Measurements from ENCODE around the gene EGFLAM. TPM values are rescaled to one million over a fixed set of nuclear protein-coding genes. Genes with fewer than 3 reads are reported as not detected.

The EGFLAM gene
- total RNA-seq, 1 experiment from 2014 or later = 0.33 TPM

DNA sequence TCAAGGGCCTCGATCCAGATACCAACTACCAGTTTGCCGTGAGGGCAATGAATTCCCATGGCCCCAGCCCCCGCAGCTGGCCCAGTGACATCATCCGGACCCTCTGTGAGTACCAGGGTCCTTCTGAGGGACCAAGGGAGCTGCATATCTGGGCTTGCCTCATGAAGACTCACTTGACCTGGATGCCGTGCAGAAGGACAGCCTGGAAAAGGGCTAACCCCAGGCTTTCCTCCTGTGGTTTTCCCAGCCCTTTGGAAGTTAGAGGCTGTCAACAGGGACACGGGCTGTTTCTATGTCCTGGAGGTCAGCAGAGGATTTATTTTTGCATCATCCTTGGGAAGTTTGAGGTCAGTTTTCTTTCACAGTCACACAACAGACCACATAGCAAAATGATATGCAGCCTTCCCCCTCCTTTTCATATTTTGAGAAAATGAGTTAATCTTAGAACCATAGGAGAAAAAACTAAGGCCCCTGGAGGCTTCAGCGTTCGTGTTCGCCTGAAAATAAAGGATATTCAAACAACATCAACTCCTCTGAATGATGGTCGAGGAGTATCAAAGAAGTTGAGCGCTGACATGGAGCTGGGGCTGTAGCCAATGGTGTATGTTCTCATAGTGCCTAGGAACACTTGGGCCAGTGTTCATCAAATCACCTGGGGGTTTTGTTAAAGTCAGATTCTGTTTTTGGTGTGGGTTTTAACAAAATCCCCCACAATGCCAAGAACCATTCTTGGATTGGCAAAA, 112.2 kb downstream of the EGFLAM start:
- Mint-ChIP-seq H3K4me3 (no peak overlapping the region), H3K27me3 (ENCODE audit: low read depth) (no peaks in the 10 kb centered on the region; the same call in 1 of the 2 replicates), H3K9me3 (no peaks in the 10 kb centered on the region), H3K36me3 (ENCODE audit: insufficient read depth in 1 of 3, low read depth in 3 of 3) (no peaks in the 10 kb centered on the region), H3K4me1 (peaks cover 7 to 24% of the 10 kb centered on the region in 2 experiments; a peak in 2 of 4 replicates), H3K27ac (no peak overlapping the region)
- no peaks in the 10 kb centered on the region for H4K20me1 ChIP-seq (ENCODE audit: control insufficient read depth, insufficient read depth, insufficient read length)
- H2AFZ ChIP-seq (ENCODE audit: low read length) = no peak overlapping the region
- DNase-seq = no peak
- H4K5ac ChIP-seq (ENCODE audit: insufficient read length, low read depth, low read length) = no peak overlapping the region
- H3K27me3 ChIP-seq (ENCODE audit: insufficient read depth, low read length) = no peaks in the 10 kb centered on the region
- H2BK15ac ChIP-seq (ENCODE audit: low read depth, low read length) = no peak overlapping the region
- no peak overlapping the region for H2BK120ac ChIP-seq (ENCODE audit: low read depth, low read length, poor library complexity, severe bottlenecking)
- no peak overlapping the region for H2BK12ac ChIP-seq (ENCODE audit: insufficient read length, low read depth, low read length)
- no peak overlapping the region for H3T11ph ChIP-seq (ENCODE audit: low read length)
- H3K9me3 ChIP-seq (ENCODE audit: control insufficient read depth, low read depth, low read length) = no peaks in the 10 kb centered on the region
- H3K23ac ChIP-seq (ENCODE audit: insufficient read length, low read depth, low read length) = no peak overlapping the region
- no peak overlapping the region for H2AK5ac ChIP-seq (ENCODE audit: insufficient read length, low read length)
- no peak overlapping the region for H3K18ac ChIP-seq (ENCODE audit: insufficient read length, low read depth, low read length)
- no peak overlapping the region for H4K8ac ChIP-seq (replicated peaks; ENCODE audit: insufficient read length, low read depth, low read length)
- H3K79me1 ChIP-seq (ENCODE audit: insufficient read depth, low read depth, low read length, poor library complexity, severe bottlenecking) = no peaks in the 10 kb centered on the region
- no peaks in the 10 kb centered on the region for H3K4me1 ChIP-seq (ENCODE audit: insufficient read depth, low read length)
- H3K4ac ChIP-seq (ENCODE audit: low read depth, low read length) = no peak overlapping the region
- H3K14ac ChIP-seq (ENCODE audit: insufficient read depth, low read length) = no peak overlapping the region
- H3K23me2 ChIP-seq (ENCODE audit: insufficient read length, low read depth, low read length, poor library complexity, severe bottlenecking) = no peaks in the 10 kb centered on the region
- no peak overlapping the region for H4K91ac ChIP-seq (ENCODE audit: insufficient read length, low read depth, low read length)
- H3K56ac ChIP-seq (ENCODE audit: insufficient read length, low read depth, low read length) = no peak overlapping the region
- no peak overlapping the region for H3K9ac ChIP-seq (ENCODE audit: extremely low read depth, insufficient read length, low read length)
- no peak overlapping the region for H3K27ac ChIP-seq (ENCODE audit: insufficient read length, low read depth, low read length)
- no peak overlapping the region for H3K4me2 ChIP-seq (ENCODE audit: insufficient read depth, insufficient read length, low read length)
- WGBS (ENCODE audit: extremely low coverage, insufficient read length, low lambda C conversion rate) = no CpG with 5 or more reads among the region's 11 CpGs
- TF ChIP-seq, protein P1, sequence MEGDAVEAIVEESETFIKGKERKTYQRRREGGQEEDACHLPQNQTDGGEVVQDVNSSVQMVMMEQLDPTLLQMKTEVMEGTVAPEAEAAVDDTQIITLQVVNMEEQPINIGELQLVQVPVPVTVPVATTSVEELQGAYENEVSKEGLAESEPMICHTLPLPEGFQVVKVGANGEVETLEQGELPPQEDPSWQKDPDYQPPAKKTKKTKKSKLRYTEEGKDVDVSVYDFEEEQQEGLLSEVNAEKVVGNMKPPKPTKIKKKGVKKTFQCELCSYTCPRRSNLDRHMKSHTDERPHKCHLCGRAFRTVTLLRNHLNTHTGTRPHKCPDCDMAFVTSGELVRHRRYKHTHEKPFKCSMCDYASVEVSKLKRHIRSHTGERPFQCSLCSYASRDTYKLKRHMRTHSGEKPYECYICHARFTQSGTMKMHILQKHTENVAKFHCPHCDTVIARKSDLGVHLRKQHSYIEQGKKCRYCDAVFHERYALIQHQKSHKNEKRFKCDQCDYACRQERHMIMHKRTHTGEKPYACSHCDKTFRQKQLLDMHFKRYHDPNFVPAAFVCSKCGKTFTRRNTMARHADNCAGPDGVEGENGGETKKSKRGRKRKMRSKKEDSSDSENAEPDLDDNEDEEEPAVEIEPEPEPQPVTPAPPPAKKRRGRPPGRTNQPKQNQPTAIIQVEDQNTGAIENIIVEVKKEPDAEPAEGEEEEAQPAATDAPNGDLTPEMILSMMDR (conservative IDR thresholded peaks at IDR 0.05) = no peak
- no peaks in the 10 kb centered on the region for H3K79me2 ChIP-seq (ENCODE audit: insufficient read depth, low read length)
- H2BK5ac ChIP-seq (ENCODE audit: insufficient read length, low read length) = no peak overlapping the region
- H2BK20ac ChIP-seq (ENCODE audit: low read depth, low read length, poor library complexity, severe bottlenecking) = no peak overlapping the region
